Measurements from ENCODE around the gene COL8A1.

DNA sequence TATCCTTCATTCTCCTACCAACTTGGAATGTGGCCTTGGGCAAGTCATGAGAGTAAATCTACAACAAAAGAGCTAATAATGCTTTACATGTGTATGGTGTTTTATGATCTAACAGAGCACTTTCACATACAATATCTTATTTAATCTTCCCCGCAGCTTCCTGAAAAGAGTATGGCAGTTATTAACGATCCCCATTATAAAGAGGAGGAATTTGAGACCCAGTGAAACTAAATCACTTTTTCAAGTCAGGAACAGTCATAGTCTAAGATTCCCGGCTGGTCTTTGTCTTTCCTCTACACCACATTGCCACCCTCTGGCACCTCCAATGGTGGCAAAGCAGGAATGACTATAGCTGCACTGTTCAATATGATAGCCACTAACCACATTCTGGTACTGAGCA lies 109.5 kb downstream of the COL8A1 start:
- TF ChIP-seq EGR1 (IDR thresholded peaks at IDR 0.05) (no peak), FOXM1 (IDR thresholded peaks at IDR 0.05; ENCODE audit: borderline replicate concordance, low read depth) (no peak), MAX (IDR thresholded peaks at IDR 0.05) (no peak), EP300 (IDR thresholded peaks at IDR 0.05; ENCODE audit: borderline replicate concordance) (no peak)
